GM23248 (cell line): ENCODE results near the gene ADAM12. TPM values are rescaled to one million over a fixed set of nuclear protein-coding genes. Genes with fewer than 3 reads are reported as not detected.

Experiments
- DNase-seq: peaks from one replicate; pipeline ENCODE4 v3.0.0-alpha.2; 2015
- H2AFZ ChIP-seq: fragments of 200-600 bp; sonication (generic); 2 replicates; pipeline ENCODE4 v1.6.1; 2016; ENCODE audit warnings: antibody characterized with exemption
- H3F3A ChIP-seq: fragments of 200-600 bp; sonication (generic); 2 replicates; pipeline ENCODE4 v1.6.1; 2016; ENCODE audit warnings: mild to moderate bottlenecking, antibody characterized with exemption, mixed run types; ENCODE audit not compliant: insufficient read depth
- H3K27ac ChIP-seq: fragments of 200-600 bp; sonication (generic); 2 replicates; pipeline ENCODE4 v1.5.1; 2016; ENCODE audit warnings: mild to moderate bottlenecking
- H3K27me3 ChIP-seq: fragments of 200-600 bp; sonication (generic); replicated peaks from 2 replicates; pipeline ENCODE4 v1.6.1; 2016; ENCODE audit warnings: mild to moderate bottlenecking; ENCODE audit not compliant: insufficient read depth
- H3K36me3 ChIP-seq: fragments of 200-600 bp; sonication (generic); 2 replicates; pipeline ENCODE4 v1.6.1; 2016; ENCODE audit warnings: low read depth, mild to moderate bottlenecking
- H3K4me1 ChIP-seq: fragments of 200-600 bp; sonication (generic); 2 replicates; pipeline ENCODE4 v1.6.1; 2016; ENCODE audit warnings: mild to moderate bottlenecking; ENCODE audit not compliant: insufficient read depth
- H3K4me2 ChIP-seq: fragments of 200-600 bp; sonication (generic); one replicate; pipeline ENCODE4 v1.6.1; 2016; ENCODE audit warnings: mild to moderate bottlenecking; ENCODE audit not compliant: unreplicated experiment
- H3K4me3 ChIP-seq: fragments of 200-600 bp; sonication (generic); 2 replicates; pipeline ENCODE4 v1.5.1; 2016; ENCODE audit warnings: mild to moderate bottlenecking
- H3K79me2 ChIP-seq: fragments of 200-600 bp; sonication (generic); 2 replicates; pipeline ENCODE4 v1.6.1; 2016; ENCODE audit warnings: mild to moderate bottlenecking; ENCODE audit not compliant: insufficient read depth
- H3K9ac ChIP-seq: fragments of 200-600 bp; sonication (generic); 2 replicates; pipeline ENCODE4 v1.6.1; 2016; ENCODE audit warnings: mild to moderate bottlenecking
- H3K9me2 ChIP-seq: fragments of 200-600 bp; sonication (generic); 2 replicates; pipeline ENCODE4 v1.6.1; 2016; ENCODE audit warnings: mixed run types, mild to moderate bottlenecking, moderate library complexity; ENCODE audit not compliant: insufficient read depth
- H3K9me3 ChIP-seq: fragments of 200-600 bp; sonication (generic); one replicate; pipeline ENCODE4 v1.6.1; 2017; ENCODE audit warnings: low read depth
- H4K20me1 ChIP-seq: fragments of 200-600 bp; sonication (generic); 2 replicates; pipeline ENCODE4 v1.6.0; 2016; ENCODE audit not compliant: insufficient read depth
- EZH2 ChIP-seq: fragments of 200-600 bp; sonication (generic); IDR thresholded peaks from 2 replicates; pipeline ENCODE4 v1.6.1; 2018; ENCODE audit warnings: antibody characterized with exemption, mild to moderate bottlenecking; ENCODE audit not compliant: insufficient read depth, poor library complexity, severe bottlenecking
- EZH2phosphoT487 ChIP-seq: fragments of 200-600 bp; sonication (generic); IDR thresholded peaks from 2 replicates; pipeline ENCODE4 v1.6.1; 2018; ENCODE audit warnings: antibody characterized with exemption, moderate library complexity, mild to moderate bottlenecking, low read depth; ENCODE audit not compliant: insufficient read depth
- WGBS, 2 experiments: methylation state at CpG; one replicate each; pipeline ENCODE4 v1.1.6; 2015 to 2017; ENCODE audit warnings: low lambda C conversion rate in 2 of 2, low coverage in 1 of 2; ENCODE audit errors: missing lambda C conversion rate in 2 of 2; 5-methylcytosine and 5-hydroxymethylcytosine counted together
- in situ Hi-C: fragments of 300-500 bp; cut with MboI; formaldehyde crosslinking; loops from 2 replicates; pipeline ENCODE4 v1.15.0; 2020
- polyA plus RNA-seq: library from polyadenylated mRNA; unstranded; fragments of >200 nt; fragmentation: Nextera tagmentation; extraction: Ambion mirVana; gene quantifications from 2 replicates; pipeline ENCODE4 v1.2.1, GENCODE V29; 2016
- total RNA-seq: library from RNA; depleted of rRNA; stranded (reverse); fragments of >200 nt; shearing (Covaris generic); gene quantifications from 2 replicates; pipeline ENCODE4 v1.2.3, GENCODE V29; 2014

The ADAM12 gene
- total and polyA plus RNA-seq, 2 experiments from 2014 or later, result 58.4 to 127 TPM

GRCh38 chr10:126133906-126134656 is 254.2 kb downstream of the ADAM12 start:
- Histone ChIP-seq H2AFZ (no peak overlapping the region), H3K9me3 (no peaks in the 10 kb centered on the region), H3K4me2 (peak overlapping the region; percentile 22), H3K4me3 (no peak overlapping the region), H3K9ac (peak overlapping the region; percentile 51; the same call in 1 of the 2 replicates), H3K27ac (peak overlapping the region; percentile 78), H3K79me2 (peaks cover 16% of the 10 kb centered on the region; the same call in 1 of the 2 replicates), H3K27me3 (no peaks in the 10 kb centered on the region), H4K20me1 (no peaks in the 10 kb centered on the region), H3K9me2 (no peaks in the 10 kb centered on the region; the same call in 1 of the 2 replicates), H3F3A (peaks cover 64% of the 10 kb centered on the region), H3K4me1 (peaks cover 35% of the 10 kb centered on the region), H3K36me3 (peaks cover 11% of the 10 kb centered on the region)
- 26 to 34% methylated on average over 6 of the region's 6 CpGs for WGBS, 2 experiments
- DNase-seq, result peak; percentile 84
- in situ Hi-C loops, result no loop called here
- no peak for TF ChIP-seq EZH2
- TF ChIP-seq EZH2phosphoT487, result no peak

- Histone ChIP-seq H2AFZ (no peak overlapping the region), H3K9ac (no peak overlapping the region), H3K4me2 (no peak overlapping the region), H3K27ac (no peak overlapping the region), H3K79me2 (0 out of 2 replicates have a peak, but pooled peaks cover 12% of the 10 kb centered on the region), H3K36me3 (peaks cover 11% of the 10 kb centered on the region), H3F3A (peaks cover 64% of the 10 kb centered on the region), H3K4me1 (peaks cover 35% of the 10 kb centered on the region), H3K4me3 (no peak overlapping the region), H3K9me2 (no peaks in the 10 kb centered on the region; the same call in 1 of the 2 replicates), H3K27me3 (no peaks in the 10 kb centered on the region), H4K20me1 (no peaks in the 10 kb centered on the region), H3K9me3 (no peaks in the 10 kb centered on the region)
- in situ Hi-C loops, result no loop called here
- no peak for DNase-seq
- TF ChIP-seq EZH2 (no peak), EZH2phosphoT487 (no peak)
- WGBS, 2 experiments, result 99% methylated on average over 9 of the region's 9 CpGs
Observed at GRCh38 chr10:126133082-126133620, 255.1 kb downstream of the ADAM12 start.

GRCh38 chr10:126131341-126131740 is 256.9 kb downstream of the ADAM12 start:
- no peak overlapping the region for H3K4me2 ChIP-seq
- H3K9me3 ChIP-seq, result no peaks in the 10 kb centered on the region
- no peak overlapping the region for H3K9ac ChIP-seq
- 0 out of 2 replicates have a peak, but pooled peaks cover 12% of the 10 kb centered on the region for H3K79me2 ChIP-seq
- H3K4me3 ChIP-seq, result no peak overlapping the region
- peaks cover 7% of the 10 kb centered on the region; the same call in 1 of the 2 replicates for H3K36me3 ChIP-seq
- no peaks in the 10 kb centered on the region for H4K20me1 ChIP-seq
- WGBS, 2 experiments, result 83 to 90% methylated on average over 4 of the region's 4 CpGs
- no peaks in the 10 kb centered on the region for H3K9me2 ChIP-seq
- peaks cover 35% of the 10 kb centered on the region for H3K4me1 ChIP-seq
- no peak overlapping the region for H2AFZ ChIP-seq
- no peak for DNase-seq
- H3K27me3 ChIP-seq, result no peaks in the 10 kb centered on the region
- H3F3A ChIP-seq, result peaks cover 56% of the 10 kb centered on the region
- no peak for TF ChIP-seq EZH2phosphoT487
- no peak for TF ChIP-seq EZH2
- peak overlapping the region; percentile 65 for H3K27ac ChIP-seq
- in situ Hi-C loops, result no loop called here

GRCh38 chr10:126130271-126130710 is 258.0 kb downstream of the ADAM12 start:
- Histone ChIP-seq H2AFZ (no peak overlapping the region), H3K9me2 (no peaks in the 10 kb centered on the region), H3K4me3 (no peak overlapping the region), H3K79me2 (0 out of 2 replicates have a peak, but pooled peaks cover 2% of the 10 kb centered on the region), H3K4me1 (peaks cover 35% of the 10 kb centered on the region), H3K36me3 (no peaks in the 10 kb centered on the region; the same call in 1 of the 2 replicates), H3K27ac (peak overlapping the region; percentile 65), H3K9ac (peak overlapping the region; percentile 21; the same call in 1 of the 2 replicates), H3K9me3 (no peaks in the 10 kb centered on the region), H4K20me1 (no peaks in the 10 kb centered on the region), H3K27me3 (no peaks in the 10 kb centered on the region), H3F3A (peaks cover 50% of the 10 kb centered on the region), H3K4me2 (peak overlapping the region; percentile 29)
- DNase-seq, result peak; percentile 83
- WGBS, 2 experiments, result 20 to 27% methylated on average over 9 of the region's 9 CpGs
- in situ Hi-C loops, result no loop called here
- no peak for TF ChIP-seq EZH2
- TF ChIP-seq EZH2phosphoT487, result no peak
